Hematopoietic multipotent progenitor cell treated with erythropoietin and hydrocortisone succinate and interleukin-3 and kit ligand, for 17 days (in vitro differentiated cells): ENCODE data around the gene IMPG1.

Source experiments
- DNase-seq: peaks from one replicate; pipeline ENCODE4 v3.0.0-alpha.2; 2015; ENCODE audit warnings: low spot score

Gene IMPG1

DNA sequence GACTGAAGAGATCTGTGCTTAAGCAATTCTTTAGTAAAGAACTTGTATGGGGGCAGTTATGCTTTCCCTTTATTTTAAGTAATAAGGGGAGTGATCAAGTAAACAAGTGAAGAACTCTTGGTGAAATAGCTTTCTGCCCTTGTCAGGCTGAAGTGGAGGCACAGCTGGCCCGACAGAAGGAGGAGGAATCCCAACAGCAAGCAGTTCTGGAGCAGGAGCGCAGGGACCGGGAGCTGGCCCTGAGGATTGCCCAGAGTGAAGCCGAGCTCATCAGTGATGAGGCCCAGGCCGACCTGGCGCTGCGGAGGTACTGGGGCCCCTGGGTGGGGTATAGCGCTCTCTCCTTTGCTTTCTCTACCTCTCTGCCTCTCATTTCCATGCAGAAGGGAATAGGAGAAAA, 180.1 kb downstream of the IMPG1 start:
- no peak for DNase-seq

- no peak for DNase-seq
Observed at GRCh38 chr6:75884822-75885221, 187.6 kb downstream of the IMPG1 start.

DNA sequence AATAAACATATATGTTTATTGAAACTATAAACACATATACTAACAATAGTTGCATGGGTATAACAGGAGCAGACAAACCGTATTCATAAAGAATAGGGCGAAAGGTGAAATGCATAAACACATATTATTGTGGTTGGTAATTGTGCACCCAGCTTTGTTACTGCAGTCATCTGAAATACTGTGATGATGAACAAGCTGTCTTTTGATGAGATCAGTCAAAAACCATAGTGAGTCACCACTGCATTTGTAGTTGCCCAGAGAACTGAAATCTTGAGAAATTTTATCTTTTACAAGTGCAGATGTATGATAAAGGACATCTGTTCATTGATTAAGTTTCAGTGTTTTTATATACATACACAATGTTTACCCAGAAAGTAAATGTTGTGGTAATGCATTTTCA, 189.7 kb downstream of the IMPG1 start:
- DNase-seq = no peak

DNA sequence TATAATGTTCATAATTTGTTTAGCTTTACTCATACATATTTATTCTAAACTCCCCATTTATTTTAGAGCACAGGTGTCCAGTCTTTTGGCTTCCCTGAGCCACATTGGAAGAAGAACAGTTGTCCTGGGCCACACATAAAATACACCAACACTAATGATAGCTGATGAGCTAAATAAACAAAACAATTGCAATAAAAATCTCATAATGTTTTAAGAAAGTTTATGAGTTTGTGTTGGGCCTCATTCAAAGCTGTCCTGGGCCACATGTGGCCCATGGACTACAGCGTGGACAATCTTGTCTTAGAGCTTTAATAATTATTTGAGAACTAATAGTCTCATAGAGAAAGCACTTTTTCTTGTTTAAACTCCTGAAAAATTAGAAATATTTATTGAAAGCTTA, 192.2 kb downstream of the IMPG1 start:
- no peak for DNase-seq

- no peak for DNase-seq
Observed at GRCh38 chr6:75876152-75876551, 196.3 kb downstream of the IMPG1 start.

DNA sequence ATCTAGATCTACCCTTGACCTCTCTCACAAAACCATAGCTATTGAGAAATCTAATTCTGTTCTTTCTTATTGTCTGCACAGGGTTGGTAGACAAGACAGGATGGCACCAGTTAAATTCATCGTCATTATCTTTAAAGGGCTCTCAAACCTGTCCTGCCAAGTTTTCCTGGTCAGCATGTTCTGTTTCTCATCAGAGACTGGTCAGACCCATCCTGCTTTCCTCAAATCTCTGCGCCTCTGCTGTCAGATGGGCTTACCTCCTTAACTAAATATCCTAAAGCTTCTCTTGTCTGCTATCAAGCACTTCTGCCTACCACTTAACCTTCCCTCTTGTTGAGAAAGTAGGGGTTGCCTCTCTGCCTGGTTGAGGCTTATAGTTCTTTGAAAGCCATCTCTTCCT, 198.2 kb downstream of the IMPG1 start:
- DNase-seq = no peak
